ENCODE measurements around the gene VCAM1. TPM values are rescaled to one million over a fixed set of nuclear protein-coding genes. Genes with fewer than 3 reads are reported as not detected.
"Not testable (repeated sequence)": the region's sequence is repeated elsewhere in the genome, so short reads cannot be mapped to it uniquely, and the experiment has no call there.

The VCAM1 gene
- total RNA-seq, 3 donors from 2014 or later = 0.08 to 0.24 (median 0.16) TPM

DNA sequence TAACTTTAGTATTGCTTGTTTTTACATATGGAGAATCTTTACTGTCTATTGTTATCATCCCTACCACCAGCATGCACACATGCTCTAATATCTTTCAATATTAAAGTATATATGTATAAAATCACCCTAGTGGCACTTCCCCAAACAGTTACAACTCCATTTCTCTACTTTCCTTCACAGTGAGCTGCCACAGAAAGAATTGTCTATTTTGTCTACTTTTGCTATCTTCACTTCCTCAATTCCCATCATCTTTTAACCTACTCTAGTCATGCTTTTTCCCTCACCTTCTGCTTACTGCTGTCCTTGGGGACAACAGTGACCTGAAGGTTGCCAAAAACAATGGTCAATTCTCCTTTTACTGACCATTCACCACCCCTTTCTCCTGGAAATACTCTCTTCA lies 59.2 kb downstream of the VCAM1 start:
- Mint-ChIP-seq H3K4me3 (no peak overlapping the region), H3K36me3 (ENCODE audit: insufficient read depth) (peaks cover 2% of the 10 kb centered on the region), H3K9me3 (peaks cover 23% of the 10 kb centered on the region), H3K4me1 (ENCODE audit: low read depth) (no peaks in the 10 kb centered on the region), H3K27me3 (ENCODE audit: low read depth) (peaks cover 16% of the 10 kb centered on the region)
- no peak for DNase-seq
- no peak for ATAC-seq

DNA sequence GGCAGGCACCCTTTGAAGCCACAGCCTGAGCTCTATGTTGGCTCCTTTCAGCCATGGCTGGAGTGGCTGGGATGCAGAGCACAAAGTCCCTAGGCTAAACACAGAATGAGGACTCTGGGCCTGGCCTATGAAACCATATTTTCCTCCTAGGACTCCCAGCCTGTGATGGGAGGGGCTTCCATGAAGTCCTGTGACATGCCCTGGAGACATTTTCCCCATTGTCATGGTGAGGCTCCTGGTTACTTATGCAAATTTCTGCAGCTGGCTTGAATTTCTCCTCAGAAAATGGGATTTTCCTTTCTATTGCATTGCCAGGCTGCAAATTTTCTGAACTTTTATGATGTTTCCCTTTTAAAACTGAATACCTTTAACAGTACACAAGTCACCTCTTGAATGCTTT lies 61.3 kb downstream of the VCAM1 start:
- peaks cover 1% of the 10 kb centered on the region for H3K4me1 Mint-ChIP-seq (ENCODE audit: low read depth)

DNA sequence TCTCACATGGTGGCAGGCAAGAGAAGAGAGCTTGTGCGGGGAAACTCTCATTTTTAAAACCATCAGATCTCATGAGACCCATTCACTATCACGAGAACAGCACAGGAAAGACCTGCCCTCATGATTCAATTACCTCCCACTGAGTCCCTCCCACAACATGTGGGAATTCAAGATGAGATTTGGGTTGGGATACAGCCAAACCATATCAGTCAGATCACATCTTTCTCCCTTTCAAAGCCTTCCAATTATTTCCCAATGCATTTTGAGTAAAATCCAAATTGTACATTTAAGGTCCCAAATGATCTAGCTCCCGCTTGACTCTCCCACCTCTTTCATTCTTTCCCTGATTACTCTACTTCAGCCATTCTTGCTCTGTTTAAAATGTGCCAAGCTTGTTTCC lies 62.2 kb downstream of the VCAM1 start:
- not testable (repeated sequence) for ATAC-seq; H3K4me1 Mint-ChIP-seq (ENCODE audit: low read depth); H3K27me3 Mint-ChIP-seq (ENCODE audit: low read depth); DNase-seq; H3K4me3 Mint-ChIP-seq; H3K36me3 Mint-ChIP-seq (ENCODE audit: insufficient read depth)
- peaks cover 23% of the 10 kb centered on the region for H3K9me3 Mint-ChIP-seq

More for the DNA sequence above, 61.3 kb downstream of the VCAM1 start:
- Mint-ChIP-seq H3K36me3 (ENCODE audit: insufficient read depth) (peaks cover 2% of the 10 kb centered on the region), H3K27me3 (ENCODE audit: low read depth) (peaks cover 9% of the 10 kb centered on the region), H3K9me3 (peaks cover 23% of the 10 kb centered on the region), H3K4me3 (no peak overlapping the region)
- ATAC-seq (no peak), DNase-seq (no peak)

DNA sequence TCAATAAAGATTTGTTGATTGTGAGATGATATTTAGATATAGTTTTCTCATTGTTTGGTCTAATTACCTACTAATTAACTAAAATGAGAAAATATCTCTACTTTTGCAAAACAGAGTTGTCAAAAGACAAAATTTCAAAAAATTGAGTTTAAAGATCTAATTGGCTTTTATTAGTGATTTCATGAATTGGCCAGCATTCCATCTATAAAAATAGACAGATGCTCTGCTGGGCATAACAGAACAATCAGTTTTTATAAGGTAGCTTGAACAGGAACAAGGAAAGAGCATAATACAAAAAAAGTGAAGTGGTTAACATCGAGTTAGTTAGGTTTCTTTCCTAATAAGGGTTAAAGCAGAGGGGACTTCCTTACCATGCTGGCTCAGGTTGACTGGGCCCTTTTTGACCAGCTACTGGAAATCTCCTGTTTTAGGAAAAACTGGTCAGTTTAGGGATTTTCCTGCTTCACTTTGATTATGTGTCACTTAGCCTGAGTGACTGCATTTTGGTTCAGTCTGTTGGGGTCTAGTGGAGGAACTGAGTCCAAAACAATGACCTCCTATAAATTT lies 63.0 kb downstream of the VCAM1 start:
- peaks cover 23% of the 10 kb centered on the region for H3K9me3 Mint-ChIP-seq
- H3K4me1 Mint-ChIP-seq (ENCODE audit: low read depth) = peaks cover 2% of the 10 kb centered on the region
- DNase-seq (no peak), ATAC-seq (no peak)
- H3K27me3 Mint-ChIP-seq (ENCODE audit: low read depth) = peaks cover 9% of the 10 kb centered on the region
- no peak overlapping the region for H3K4me3 Mint-ChIP-seq
- peaks cover 2% of the 10 kb centered on the region for H3K36me3 Mint-ChIP-seq (ENCODE audit: insufficient read depth)

DNA sequence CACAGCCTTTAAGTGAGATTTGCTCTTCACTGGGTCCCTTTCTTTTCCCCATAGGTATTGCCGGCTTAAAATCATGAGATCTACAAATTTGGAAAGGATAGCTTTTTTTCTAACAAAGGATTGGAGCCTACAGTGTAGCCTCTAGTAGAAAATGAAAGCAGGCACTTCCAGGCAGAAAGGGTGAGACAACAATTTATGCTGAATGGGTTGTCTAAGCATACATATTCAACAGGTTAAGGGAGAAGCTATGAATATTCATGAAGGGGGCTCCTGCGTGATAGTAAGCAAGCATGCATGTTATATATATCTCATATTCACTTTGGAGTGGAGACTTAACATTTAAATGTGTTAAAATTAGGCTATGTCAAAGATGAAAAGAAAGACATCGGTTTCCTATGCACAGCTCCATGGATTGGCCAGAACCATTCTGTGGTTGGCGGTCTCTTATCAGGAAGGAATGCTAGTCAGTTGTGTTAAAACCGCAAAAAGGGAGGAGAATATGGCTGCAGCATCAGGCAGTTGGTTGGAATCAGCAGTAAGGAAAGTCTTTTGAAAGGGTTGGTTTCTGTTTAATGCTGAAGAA lies 66.0 kb downstream of the VCAM1 start:
- peaks cover 2% of the 10 kb centered on the region for H3K4me1 Mint-ChIP-seq (ENCODE audit: low read depth)
- peaks cover 6% of the 10 kb centered on the region for H3K27me3 Mint-ChIP-seq (ENCODE audit: low read depth)
- peaks cover 16% of the 10 kb centered on the region for H3K9me3 Mint-ChIP-seq
- DNase-seq (no peak), ATAC-seq (no peak)
- peaks cover 2% of the 10 kb centered on the region for H3K36me3 Mint-ChIP-seq (ENCODE audit: insufficient read depth)
- no peak overlapping the region for H3K4me3 Mint-ChIP-seq

DNA sequence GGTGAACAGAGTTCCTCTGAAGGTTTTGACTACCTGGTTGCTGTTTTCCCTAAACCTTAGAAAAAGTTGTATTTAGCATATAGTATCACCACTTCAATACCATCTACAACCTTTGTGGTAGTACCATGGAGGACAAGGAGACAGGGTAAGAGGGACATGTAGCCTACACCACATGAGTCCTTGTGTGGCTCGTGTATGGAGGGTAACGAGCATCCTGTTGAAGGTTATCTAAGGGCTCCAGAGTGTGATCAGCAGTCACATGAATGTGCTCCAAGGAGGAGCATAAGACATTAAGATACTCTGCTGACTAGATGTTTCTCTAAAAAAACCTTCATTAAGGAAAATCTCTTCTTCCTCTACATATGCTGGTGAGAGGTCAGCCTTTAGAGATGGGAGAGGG lies 67.3 kb downstream of the VCAM1 start:
- Mint-ChIP-seq H3K4me1 (ENCODE audit: low read depth) (peaks cover 2% of the 10 kb centered on the region), H3K27me3 (ENCODE audit: low read depth) (peaks cover 6% of the 10 kb centered on the region), H3K4me3 (no peak overlapping the region), H3K9me3 (peaks cover 7% of the 10 kb centered on the region), H3K36me3 (ENCODE audit: insufficient read depth) (peaks cover 2% of the 10 kb centered on the region)
- DNase-seq (no peak), ATAC-seq (no peak)

Other genes with a start within 250 kb of the VCAM1 start
- not detected for gene GPR88, start 181.6 kb upstream of the VCAM1 start, total RNA-seq
- 1 to 10 TPM; 4.5 to 6.0 (median 5.8) TPM for gene EXTL2, start 175.1 kb downstream of the VCAM1 start, total RNA-seq
- 10 to 100 TPM; 37.7 to 48.9 (median 46.3) TPM for gene SLC30A7, start 176.3 kb downstream of the VCAM1 start, total RNA-seq

All from activated T-cell treated with anti-CD3 and anti-CD28 coated beads, Interleukin-2, amount 50 U/mL, for 4 hours (primary cell).